Pulmonary artery endothelial cell (primary cell): Measurements from ENCODE around the gene RIT2. TPM values are rescaled to one million over a fixed set of nuclear protein-coding genes. Genes with fewer than 3 reads are reported as not detected.

ENCODE experiments used
- DNase-seq: peaks from one replicate; pipeline ENCODE4 v3.0.0-alpha.2; 2011; ENCODE audit warnings: low read depth, low spot score
- total RNA-seq: library from RNA; depleted of rRNA; stranded (reverse); fragments of >200 nt; gene quantifications from 2 replicates; pipeline ENCODE4 v1.2.3, GENCODE V29; 2014

Gene RIT2
- not detected in 2 replicates for total RNA-seq

DNA sequence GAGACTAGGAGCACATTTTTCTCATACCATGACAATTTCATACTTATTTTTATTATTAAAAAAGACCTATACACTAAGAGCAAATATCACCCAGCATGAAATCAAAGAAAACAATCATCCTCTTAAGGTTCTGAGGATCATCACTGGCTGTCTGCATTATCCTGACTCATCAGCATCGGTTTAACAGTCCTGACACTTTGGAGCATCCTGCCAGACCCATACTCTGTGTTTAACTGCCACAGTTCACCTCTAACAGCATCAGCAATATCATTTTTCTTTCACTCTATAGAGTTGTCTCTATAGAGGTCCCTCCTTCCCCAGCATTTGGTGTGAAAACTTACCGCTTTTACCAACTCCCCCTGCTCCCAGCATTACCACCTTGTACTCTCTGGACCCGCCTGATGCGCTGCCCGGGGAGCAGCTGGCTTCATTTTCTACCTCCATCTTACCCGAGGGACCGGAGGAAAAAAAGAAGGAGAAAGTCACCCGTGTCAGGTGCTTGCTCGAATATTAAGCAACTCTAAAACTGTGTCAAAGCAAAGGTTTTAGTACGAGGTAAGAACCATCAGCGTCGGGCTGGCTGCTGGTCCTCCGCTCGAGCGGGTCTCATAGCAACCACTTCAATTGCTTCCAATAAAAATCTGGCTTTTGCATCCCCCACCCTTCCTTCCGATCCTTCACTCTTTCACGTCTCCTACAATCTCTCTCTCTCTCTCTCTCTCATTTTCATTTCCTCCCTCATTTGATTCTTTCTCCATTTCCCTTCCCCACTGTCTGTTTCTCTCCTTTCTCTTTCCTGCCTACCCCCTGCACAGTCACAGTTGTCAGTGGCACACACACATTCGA lies at the start of gene RIT2:
TSS of gene RIT2 (minus strand) at position 610 of the 846 bp plus-strand sequence.
- DNase-seq: no peak

DNA sequence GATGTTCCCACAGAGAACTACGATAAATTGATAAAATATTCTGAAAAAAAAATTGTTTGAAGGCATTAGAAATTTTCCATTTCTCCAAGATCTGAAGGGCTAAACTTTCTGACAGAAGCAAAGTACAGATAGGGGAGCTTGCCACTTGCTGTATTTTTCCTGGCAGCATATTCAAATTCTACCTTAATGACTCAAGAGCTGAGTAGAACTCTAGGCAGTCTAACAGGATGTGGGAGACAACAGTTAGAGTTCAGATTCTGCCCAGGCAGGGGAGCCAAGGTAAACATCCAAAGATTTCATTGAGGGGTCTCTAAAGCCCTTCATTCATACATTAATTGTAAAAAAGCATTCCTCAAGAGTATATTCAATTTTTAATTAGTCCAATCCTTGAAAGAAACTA lies 46.0 kb upstream of the RIT2 start:
- no peak for DNase-seq

DNA sequence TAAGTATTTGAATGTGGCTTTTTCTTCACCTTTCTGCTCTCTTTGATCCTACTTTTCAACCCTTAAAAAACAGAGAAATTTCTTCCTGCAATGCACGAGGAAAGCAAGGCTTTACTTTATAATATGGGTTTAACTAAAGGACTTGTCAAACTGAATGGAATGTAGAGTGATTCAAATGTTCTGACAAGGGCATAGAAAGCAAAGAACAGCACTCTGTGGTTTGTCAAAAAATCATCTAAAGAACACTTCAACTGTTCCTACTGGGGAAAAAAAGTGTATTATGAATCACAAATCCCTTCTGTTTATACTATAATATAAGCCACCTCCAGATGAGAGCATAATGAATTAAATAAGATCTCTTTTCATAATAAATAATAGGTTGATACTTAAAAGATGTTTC lies 45.0 kb upstream of the RIT2 start:
- DNase-seq: no peak

DNA sequence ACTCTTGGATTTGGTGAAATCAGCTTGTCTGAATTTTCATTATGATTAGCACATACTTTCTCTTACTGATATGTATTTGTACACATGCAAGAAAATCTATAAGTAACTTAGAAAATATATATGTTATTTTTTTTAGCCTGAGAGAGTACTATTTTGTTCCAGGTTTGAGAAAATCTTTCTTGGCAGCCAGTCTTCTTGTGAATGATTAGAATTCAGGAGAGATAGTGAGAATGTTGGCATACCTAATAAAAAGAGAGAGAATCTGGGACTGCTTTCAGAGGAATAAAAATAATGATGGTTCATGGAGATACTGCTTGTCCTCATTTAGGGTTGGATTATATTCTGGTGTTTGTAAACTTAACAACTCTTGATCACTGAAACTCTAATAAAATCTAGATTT lies 44.4 kb upstream of the RIT2 start:
- no peak for DNase-seq

DNA sequence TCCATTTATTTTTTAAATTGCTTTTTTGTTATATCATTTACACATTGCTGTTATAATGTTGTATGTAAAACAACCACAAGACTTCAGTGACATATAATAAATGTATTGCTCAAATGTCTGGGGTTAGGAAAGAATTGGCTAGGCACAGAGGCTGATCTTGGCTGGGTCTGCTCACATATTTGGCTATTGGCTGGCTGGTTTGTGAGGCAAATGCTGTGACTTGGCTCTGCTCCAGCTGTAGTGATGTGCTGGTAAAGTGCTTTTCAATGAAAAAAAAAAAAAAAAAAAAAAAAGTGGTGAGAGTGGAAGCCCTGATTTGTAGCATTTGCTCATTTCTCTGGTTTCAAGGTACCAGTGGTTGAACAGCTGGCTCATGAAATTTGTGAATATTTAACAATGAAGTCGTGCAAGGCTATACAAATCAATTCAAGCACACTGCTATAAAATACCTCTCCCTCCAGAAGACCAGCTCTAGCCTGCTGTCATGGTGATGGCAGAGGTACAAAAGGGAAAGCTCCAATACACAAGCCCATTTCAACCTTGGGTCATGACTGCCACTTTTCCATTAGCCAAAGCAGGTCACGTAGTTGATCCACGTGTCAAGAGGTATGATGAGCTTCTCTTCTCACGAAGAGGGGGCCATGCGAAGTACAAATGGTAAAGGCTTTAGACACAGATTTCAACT lies 43.7 kb upstream of the RIT2 start:
- DNase-seq: no peak

DNA sequence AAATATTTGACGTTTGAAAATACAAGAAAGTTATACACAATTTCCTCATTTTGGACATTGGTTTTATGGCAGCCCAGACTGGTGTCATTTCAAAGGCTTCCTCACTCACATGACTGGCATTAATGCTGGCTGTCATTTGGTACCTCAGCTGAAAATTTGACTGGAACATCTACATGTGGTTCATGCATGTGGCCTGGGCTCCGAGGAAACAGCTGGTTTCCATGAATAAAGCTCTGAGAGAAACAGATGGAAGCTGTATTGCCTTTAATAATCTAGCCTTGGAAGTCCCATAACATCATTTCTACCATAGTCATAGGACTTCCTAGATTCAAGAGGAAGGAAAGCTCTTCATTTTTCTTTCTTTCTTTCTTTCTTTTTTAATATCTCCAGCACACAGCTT lies 42.9 kb upstream of the RIT2 start:
- no peak for DNase-seq

DNA sequence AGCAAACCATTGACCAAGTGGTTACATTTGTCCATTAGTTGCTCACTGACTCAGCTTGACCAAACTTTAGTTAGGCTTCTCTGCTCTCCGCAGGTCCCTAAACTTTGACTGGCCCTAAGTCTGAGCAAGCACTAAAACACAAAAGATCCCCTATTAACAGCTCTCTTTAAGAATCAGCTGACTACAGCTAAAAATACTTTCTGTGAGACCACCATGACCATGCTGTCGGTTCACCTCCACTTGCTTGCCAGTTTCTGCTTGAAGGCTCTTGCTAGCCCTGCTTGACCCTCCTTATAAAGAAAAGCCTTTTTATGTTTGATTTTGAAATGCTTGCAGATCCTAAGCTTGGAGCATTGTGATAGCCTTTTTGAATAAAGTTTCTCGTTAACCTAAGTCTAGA lies 40.4 kb upstream of the RIT2 start:
- DNase-seq: no peak

DNA sequence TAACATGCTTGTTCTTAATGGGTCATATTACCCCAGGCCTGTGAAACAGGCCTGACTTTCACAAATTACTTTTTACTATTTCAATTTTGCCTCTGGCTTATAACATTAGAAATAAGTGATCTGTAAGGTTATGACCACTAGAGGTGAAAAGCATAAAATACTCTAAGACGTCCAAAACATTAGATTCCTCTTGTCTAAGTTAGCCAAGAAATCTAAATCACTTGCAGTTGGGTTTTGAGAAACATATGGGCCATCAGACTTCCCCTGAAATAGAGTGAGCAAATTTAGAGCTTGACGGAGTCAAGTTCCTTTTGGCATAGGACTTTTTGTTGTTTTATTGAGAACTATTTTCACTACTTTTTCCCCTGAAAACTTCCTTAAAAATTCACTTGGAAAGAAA lies 32.7 kb upstream of the RIT2 start:
- no peak for DNase-seq

DNA sequence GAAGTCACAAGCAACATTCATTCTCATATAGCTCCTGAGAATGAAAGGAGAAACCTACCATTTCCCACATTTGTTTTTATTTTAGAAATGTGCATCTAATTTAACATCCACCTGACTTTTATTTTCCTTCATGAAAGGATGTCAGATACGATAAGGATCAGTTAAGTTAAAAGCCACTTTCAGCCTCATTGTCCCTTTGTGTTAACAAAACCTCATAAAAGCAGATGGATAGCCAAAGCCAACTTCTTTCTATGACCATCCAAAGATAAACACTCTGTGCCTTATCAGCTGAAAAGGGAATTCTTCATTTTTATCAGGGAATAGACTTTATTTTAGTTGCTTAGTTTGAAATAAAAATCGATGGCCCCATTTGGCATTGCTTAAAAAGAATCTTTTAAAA lies 25.7 kb upstream of the RIT2 start:
- no peak for DNase-seq

DNA sequence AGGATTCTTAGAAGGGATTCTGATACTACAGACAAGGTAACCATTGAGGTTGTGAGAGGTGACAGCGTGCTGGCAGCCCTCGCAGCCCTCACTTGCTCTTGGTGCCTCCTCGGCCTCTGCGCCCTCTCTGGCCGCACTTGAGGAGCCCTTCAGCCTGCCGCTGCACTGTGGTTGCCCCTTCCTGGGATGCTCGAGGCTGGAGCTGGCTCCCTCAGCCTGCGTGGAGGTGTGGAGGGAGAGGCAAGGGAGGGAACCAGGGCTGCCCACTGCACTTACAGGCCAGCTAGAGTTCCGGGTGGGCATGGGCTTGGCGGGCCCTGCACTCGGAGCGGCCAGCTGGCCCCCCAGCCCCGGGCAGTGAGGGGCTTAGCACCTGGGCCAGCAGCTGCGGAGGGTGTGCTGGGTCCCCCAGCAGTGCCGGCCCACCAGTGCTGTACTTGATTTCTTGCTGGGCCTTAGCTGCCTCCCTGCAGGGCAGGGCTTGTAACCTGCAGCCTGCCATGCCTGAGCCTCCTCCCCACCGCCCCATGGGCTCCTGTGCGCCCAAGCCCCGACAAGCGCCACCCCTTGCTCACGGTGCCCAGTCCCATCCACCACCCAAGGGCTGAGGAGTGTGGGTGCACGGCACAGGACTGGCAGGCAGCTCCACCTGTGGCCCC lies 23.9 kb upstream of the RIT2 start:
- no peak for DNase-seq

DNA sequence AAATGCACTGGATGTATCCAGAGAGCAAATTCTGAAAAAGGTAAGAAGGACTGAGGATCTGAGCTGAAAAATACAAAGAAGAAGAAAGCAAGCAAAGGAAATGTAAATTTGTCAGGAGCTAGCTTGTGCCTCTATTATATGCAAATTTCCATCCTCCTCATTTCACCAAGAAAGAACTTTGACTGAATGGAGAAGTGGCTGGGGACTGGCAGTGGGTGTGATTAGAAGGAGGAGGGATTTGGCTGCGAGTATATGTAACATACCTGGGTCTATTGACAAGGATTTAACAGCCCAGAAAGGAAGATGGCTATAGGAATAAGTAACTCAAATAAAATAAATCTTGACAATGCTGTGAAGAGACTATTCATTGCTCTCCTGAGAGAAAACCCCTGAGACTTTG lies 19.4 kb upstream of the RIT2 start:
- DNase-seq: no peak

DNA sequence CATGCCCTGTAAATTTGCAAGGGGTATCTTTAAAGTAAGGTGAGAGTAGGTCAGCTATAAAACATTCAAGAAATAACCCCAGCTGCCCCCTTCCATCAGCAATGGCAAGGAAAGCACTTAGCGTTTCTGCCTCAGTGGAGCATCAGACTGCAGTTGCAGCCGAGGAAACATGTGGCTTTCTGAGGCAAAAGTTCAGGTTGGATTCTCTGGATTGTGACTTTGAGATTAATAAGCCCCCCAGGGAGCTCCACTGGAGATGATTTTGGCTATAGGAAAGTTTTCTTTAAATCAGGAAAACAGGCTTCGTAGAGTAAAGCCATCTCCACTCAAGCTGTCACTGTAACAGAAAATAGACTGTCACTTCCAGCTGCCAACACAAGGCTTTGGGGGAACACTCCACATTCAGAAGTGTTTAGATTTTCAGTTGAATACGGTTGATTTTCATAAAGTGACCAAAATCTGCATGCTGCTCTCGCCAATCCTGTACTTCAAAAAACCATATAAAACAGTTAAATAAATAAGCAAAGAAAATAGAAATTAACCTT lies 15.3 kb upstream of the RIT2 start:
- DNase-seq: no peak

DNA sequence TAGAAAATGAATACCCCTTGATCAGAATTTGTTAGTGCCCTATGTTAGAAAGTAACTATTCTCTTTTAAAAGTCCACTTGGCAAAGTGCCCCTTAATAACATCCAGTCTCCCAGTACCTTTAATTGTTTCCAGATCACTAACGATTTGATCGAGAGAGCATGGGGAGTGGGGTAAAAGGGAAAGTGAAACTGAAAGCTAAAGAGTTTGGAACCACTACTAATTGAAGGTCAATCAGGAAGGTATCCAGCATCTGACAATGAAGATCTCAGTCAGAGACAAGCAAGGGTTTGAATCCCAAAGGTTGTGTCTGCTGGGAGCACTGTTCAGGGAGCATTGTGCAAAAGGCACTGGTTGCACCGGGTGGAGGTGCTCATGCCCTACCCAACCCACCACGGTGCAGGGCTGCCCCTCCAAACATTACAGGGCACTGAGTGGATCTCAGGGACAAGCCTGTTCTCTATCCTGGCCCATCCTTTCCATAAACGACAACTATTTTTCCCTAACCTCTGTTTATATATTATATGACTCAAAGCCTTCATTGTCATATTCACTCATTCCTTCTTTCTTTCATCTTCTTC lies 14.6 kb upstream of the RIT2 start:
- no peak for DNase-seq

DNA sequence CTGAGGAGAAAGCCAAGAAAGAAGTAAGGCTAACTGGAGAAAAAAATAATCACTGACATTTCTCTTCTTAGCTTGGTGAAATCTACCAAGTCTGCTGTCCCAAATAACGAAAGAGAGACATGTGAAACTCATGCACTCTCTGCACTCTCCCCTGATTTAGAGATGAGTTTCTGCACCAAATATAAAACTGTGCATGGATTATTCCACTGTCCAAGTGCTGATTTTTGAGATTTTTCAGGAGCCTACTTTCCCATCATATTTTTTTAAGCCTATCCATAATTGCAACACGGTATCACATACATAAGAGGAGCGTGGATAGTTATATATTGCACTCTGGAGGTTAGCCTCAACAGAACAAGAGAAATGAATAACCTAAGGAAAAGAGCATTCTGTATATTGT lies 10.0 kb upstream of the RIT2 start:
- DNase-seq: no peak

DNA sequence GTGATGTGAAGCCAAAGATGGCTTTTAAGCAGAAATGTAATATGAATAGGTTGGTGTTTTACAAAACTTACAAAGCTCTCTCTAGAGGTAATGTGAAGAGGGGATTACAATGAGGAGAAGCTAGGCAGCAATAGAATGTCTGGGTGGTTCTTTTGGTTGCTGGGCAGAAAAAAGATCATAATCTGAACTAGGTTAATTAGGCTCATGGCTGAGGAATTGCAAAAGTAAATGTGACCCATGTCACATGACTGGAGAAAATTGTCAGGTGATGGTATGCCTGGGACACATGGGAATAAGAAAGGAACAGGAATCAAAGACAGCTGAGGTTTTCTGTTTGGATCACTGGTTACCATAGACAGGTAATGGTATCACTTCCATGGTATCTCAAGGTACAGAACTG lies 7.5 kb upstream of the RIT2 start:
- DNase-seq: no peak

DNA sequence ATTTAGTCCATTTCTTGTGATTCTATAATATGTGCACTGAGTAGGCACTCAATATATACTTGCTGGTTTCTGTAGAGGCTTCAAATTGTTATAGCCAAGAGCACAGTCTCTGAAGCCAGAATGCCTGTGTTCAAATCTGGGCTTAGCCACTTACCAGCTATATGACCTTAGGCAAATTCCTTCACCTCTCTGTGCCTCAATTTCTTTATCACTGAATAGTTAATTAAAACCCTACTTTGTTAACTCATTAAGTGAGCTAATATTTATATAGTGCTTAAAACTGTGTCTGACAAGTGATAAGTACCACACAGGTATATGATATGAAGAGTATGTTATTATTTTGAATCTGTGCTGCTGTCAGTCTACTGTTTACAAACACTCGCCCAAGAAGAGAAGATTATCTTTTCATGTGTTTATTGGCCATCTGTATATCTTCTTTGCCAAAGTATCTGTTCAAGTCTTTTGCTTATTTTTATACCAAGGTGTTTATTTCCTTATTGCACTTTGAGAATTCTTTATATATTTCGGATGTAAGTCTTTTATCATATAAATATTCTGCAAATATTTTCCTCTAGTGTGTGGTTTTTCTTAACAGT lies 1.3 kb upstream of the RIT2 start:
- no peak for DNase-seq

DNA sequence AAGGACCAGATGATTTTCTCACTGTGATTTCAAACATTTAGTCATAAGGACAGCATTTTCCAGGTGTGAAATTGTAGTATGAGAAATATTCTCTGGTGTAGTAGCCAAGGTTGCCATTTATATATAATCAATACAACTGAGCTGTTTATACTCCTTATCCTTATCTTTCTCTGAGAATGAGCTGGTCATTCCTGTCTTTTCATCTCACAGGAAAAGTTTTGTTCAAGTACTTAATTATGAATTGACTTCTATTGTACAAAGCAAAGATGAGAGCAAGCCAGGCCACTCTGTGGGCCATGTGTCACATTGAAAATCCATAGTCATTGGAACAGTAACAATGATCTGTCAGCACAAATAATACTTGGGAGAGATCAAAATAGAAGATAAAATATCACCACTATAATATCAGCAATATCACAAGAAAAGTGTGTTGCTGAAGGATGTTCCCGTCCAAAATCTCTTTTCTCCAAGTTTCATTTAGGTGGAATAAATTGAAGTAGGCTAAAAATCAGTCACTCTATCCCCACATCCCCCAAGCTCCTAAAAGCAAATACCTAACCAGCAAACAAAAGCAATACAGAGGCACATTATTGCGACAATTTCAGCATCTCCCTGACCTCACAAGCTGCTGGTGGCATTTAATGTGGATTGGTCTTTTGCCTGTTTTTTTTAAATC lies 2.1 kb downstream of the RIT2 start:
- no peak for DNase-seq

DNA sequence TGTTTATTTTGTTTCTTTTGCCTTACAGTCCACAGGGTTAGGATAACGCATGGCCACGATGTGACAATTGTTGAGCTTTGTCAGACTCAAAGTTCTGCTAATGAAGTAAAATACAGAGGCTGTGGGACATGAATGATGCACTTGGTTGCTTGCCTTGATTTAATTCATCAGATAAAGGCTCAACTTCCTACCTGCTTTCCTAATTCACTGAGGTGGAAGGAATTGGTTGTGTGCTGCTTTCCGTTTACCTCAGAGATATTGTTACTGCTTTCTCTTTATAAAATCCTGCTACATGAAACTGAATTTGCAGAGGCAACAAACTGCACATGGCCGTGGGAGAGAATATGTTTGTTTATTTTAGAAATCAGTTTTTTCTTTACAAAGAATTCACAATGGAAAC lies 6.6 kb downstream of the RIT2 start:
- no peak for DNase-seq

DNA sequence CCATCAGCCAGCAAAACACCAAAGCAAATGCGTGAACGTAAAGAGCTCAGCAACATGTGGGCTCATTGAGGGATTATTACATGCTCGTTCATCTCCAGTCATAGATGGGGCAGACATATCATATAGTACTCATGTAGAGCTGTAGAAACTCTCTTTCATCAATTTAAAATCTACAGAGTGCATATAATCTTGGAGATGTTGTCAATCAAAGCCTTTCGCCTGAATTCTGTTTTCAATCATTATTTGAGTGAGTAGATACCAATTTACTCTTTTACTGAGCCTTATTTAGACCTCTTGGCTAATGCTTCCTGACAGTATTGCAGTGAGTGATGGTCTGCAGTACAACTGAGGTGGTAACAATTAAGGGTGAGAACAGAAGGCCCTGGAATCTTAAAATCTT lies 7.0 kb downstream of the RIT2 start:
- DNase-seq: no peak

DNA sequence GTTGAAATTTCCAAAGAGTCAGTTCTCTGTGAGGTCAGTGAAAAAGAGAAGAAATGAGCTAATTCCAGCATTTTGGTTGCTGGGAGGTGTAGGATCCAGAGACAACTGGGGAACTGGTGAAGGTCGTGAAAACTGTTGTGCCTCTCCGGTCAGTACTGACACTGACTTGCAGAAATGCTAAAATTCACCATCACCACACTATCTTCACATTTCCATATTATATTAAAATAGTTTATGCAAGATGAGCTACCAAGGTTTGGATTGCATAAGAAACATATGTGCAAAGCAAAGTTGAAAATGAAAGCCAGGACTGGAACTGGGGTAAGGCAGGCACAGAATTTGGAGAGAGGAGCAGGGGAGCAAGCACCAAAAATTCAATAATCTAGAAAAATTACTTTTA lies 21.8 kb downstream of the RIT2 start:
- DNase-seq: no peak

DNA sequence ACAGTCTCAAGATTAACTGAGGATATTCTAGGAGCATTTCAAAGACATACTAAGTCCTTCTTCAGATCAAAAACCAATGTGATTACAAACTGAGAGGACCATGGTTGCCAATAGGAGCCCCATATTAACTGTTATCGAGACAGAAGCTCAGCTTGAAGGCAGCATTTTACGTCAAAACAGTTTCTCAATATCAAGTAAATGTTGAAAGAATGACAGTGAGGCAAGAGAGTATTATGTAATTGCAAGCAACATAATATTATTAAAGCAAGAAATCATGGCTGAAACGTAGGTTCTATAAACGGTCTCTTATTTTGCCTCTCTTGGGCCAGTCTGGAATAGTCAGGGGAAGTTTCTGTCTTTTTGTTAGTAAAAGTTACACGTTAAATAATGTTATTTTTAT lies 22.9 kb downstream of the RIT2 start:
- no peak for DNase-seq
